GM12872 (cell line): ENCODE data around the gene MBP.

Source experiments
- CTCF ChIP-seq: IDR thresholded peaks from 3 replicates; pipeline ENCODE4 v1.5.1; 2011; ENCODE audit warnings: low read depth, mild to moderate bottlenecking, low read length, moderate library complexity; ENCODE audit not compliant: insufficient read depth

MBP gene

GRCh38 chr18:77087393-77088141 lies 45.0 kb downstream of the MBP start:
- TF ChIP-seq CTCF, result no peak

- TF ChIP-seq CTCF, result no peak
Observed at GRCh38 chr18:77086656-77087392, 45.8 kb downstream of the MBP start.

GRCh38 chr18:77086034-77086433 lies 46.5 kb downstream of the MBP start:
- no peak for TF ChIP-seq CTCF

- TF ChIP-seq CTCF, result no peak
Observed at GRCh38 chr18:77084688-77085035, 47.9 kb downstream of the MBP start.

- no peak for TF ChIP-seq CTCF
Observed at GRCh38 chr18:77082316-77082955, 50.1 kb downstream of the MBP start.

GRCh38 chr18:77081390-77081778 lies 51.2 kb downstream of the MBP start:
- TF ChIP-seq CTCF, result no peak

GRCh38 chr18:77079954-77080682 lies 52.5 kb downstream of the MBP start:
- TF ChIP-seq CTCF, result no peak
